Measurements from ENCODE around the gene CLASRP. TPM values are rescaled to one million over a fixed set of nuclear protein-coding genes. Genes with fewer than 3 reads are reported as not detected.
A peak's percentile ranks its signal among the peaks of the same experiment; 100 is the strongest.

Gene CLASRP
- total and polyA plus RNA-seq, 2 of the 8 experiments (the other 6 are each of a cell fraction or from before 2014, with no cell fraction given) = 22.3 to 71.7 TPM

DNA sequence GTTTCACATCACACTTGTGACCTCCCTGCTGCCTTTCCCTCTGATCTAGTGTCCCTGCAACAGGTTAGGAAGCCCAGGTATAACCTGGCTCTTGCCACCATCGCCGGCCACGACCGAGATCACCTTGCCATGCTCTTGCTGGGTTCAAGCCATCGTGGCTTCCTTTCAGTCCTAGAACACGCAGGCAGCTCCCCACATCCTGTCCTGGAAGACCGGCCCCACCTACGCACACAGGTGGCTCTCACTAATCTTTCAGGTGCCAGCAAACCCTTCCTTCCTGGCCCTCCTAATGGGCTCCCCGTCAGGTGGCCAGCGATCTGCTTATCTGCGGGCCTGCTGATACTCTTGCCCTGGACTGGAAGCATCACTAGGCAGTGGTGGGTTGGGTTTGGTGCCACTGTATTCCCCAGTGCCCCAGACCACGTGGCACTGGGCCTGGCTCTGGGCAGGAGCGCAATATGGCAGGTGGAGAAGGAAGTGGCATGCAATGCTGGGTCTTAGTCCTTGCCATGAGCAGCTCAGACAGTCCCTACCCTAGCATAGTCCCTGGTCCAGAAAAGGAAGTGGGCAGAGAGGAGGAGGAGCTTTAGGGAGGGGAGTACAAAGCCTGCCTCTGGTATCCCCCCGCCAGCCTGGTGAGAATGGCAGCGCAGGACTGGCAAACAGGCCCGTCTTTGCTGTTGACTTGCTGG lies 66.0 kb downstream of the CLASRP start:
- Histone ChIP-seq H3K9me3 (ENCODE audit: insufficient read depth in 2 of 2, low read depth in 1 of 2, low read length in 1 of 2) (no peaks in the 10 kb centered on the region), H3K23ac (ENCODE audit: insufficient read length) (no peak overlapping the region), H4K5ac (ENCODE audit: insufficient read length, low read depth, low read length) (no peak overlapping the region), H4K8ac (ENCODE audit: extremely low read depth, insufficient read depth, low read length) (peak overlapping the region; percentile 75; the same call in 1 of the 2 replicates), H2AK5ac (ENCODE audit: low read depth, low read length) (no peak overlapping the region), H3K79me1 (ENCODE audit: low read depth, low read length) (peaks cover 54% of the 10 kb centered on the region), H3K27me3 (replicated peaks in 1 of 4; ENCODE audit: control insufficient read depth in 3 of 4, extremely low read depth in 1 of 4, insufficient read depth in 3 of 4, low read length in 3 of 4) (no peaks in the 10 kb centered on the region), H2BK120ac (replicated peaks; ENCODE audit: low read depth, low read length) (no peak overlapping the region), H4K20me1 (replicated peaks in 1 of 2; ENCODE audit: control insufficient read depth in 1 of 2, insufficient read depth in 2 of 2, low read length in 2 of 2) (peaks cover 47 to 51% of the 10 kb centered on the region in 2 experiments), H2AFZ (ENCODE audit: low read length) (no peak overlapping the region), H3K4me1 (replicated peaks in 1 of 4; ENCODE audit: control insufficient read depth in 3 of 4, insufficient read depth in 4 of 4, low read length in 3 of 4) (peaks cover 0 to 17% (median 4%) of the 10 kb centered on the region in 4 experiments; a peak in 5 of 7 replicates), H3K23me2 (ENCODE audit: low read depth, low read length) (no peaks in the 10 kb centered on the region), H3K56ac (replicated peaks; ENCODE audit: insufficient read length, low read depth, low read length) (no peak overlapping the region), H4K91ac (replicated peaks; ENCODE audit: insufficient read length, low read length) (no peak overlapping the region), H3K4me3 (ENCODE audit: extremely low read depth in 1 of 4, insufficient read depth in 2 of 4, low read depth in 3 of 4, low read length in 4 of 4) (no peak overlapping the region), H2BK5ac (ENCODE audit: low read depth, low read length) (no peak overlapping the region), H2BK12ac (ENCODE audit: low read depth, low read length) (no peak overlapping the region), H3K18ac (ENCODE audit: extremely low read depth, low read length) (no peak overlapping the region), H3K36me3 (ENCODE audit: control insufficient read depth in 2 of 4, insufficient read depth in 4 of 4, low read length in 3 of 4) (no peaks in the 10 kb centered on the region; a peak in 1 of 8 replicates), H2BK15ac (ENCODE audit: low read length) (no peak overlapping the region), H3K9ac (replicated peaks in 1 of 4; ENCODE audit: extremely low read depth in 1 of 4, low read depth in 3 of 4, low read length in 3 of 4) (no peak overlapping the region), H3K79me2 (ENCODE audit: control insufficient read depth in 1 of 2, insufficient read depth in 2 of 2, low read length in 2 of 2) (peaks cover 10 to 89% of the 10 kb centered on the region in 2 experiments), H3K4ac (replicated peaks; ENCODE audit: insufficient read length, low read depth, low read length) (no peak overlapping the region), H3K4me2 (ENCODE audit: insufficient read depth in 1 of 2, low read depth in 2 of 2, low read length in 2 of 2) (no peak overlapping the region), H2BK20ac (ENCODE audit: low read length) (no peak overlapping the region), H3K14ac (ENCODE audit: insufficient read length) (no peak overlapping the region), H3K27ac (ENCODE audit: low read depth, low read length) (no peak overlapping the region)
- 94% methylated on average over 16 of the region's 16 CpGs; no CpG with 5 or more reads in 1 of the 2 experiments for WGBS, 2 experiments (ENCODE audit: extremely low coverage in 1 of 2, insufficient coverage in 1 of 2, insufficient read length in 1 of 2, insufficient replicate concordance in 2 of 2, low coverage in 1 of 2, low lambda C conversion rate in 2 of 2, missing lambda C conversion rate in 1 of 2)
- ChIA-PET CTCF (ENCODE audit: partially characterized antibody) (interaction anchor here (1.0 to 4.2 kb wide), 6 partner anchors 9 to 43 kb away, joined by 3 to 19 read pairs (median 4); partner anchors contain the start of gene PPP1R37), POLR2A (ENCODE audit: partially characterized antibody) (interaction anchor here (0.9 to 8.4 kb wide), 5 partner anchors 6 to 31 kb away, joined by 3 to 70 read pairs (median 3); partner anchors contain the start of gene PPP1R37)
- DNase-seq (ENCODE audit: low read depth in 1 of 2, low spot score in 2 of 2) (no peak), FAIRE-seq (no peak)
- TF ChIP-seq GABPA (IDR thresholded peaks at IDR 0.05; ENCODE audit: borderline replicate concordance, insufficient read depth, low read length) = no peak
- TF ChIP-seq JUND (IDR thresholded peaks at IDR 0.05; ENCODE audit: low read length) = no peak
- no peak for TF ChIP-seq CBX5 (IDR thresholded peaks at IDR 0.05; ENCODE audit: low read depth, low read length)

All from H1 (cell line).